EH (cell line): Measurements from ENCODE around the gene PLXDC1.
A peak's percentile ranks its signal among the peaks of the same experiment; 100 is the strongest.

ENCODE experiments used
- DNase-seq: peaks from one replicate; pipeline ENCODE4 v3.0.0-alpha.2; 2015; ENCODE audit warnings: low read depth

PLXDC1 gene

DNA sequence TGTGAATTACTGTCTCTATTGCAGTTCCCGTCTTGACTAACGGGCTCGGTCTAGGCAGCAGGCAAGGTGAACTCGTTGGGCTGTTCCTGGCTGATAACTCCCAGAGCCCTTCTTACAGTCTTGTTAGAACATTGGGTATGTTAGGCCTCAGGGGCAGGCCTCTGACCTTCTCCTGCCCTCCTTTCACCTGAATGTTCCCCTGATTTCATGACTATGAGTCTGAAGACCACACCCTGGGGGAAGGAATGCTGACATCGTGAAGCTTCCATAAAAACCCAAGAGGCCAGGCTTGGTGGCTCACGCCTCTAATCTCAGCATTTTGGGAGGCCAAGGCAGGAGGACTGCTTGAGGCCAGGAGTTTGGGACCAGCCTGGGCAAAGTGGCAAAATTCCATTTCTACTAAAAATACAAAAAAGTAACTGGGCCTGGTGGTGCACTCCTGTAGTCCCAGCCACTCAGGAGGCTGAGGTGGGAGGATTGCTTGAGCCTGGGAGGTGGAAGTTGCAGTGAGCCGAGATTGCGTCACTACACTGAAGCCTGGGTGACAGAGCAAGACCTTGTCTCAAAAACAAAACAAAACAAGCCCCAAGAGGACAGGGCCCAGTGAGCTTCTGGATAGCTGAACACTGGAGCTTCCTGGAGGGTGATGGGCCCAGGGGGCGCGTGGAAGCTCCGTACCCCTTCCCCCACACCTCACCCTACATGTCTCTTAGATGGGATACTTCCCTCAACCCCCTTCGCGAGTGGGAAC is 136.5 kb downstream of the PLXDC1 start:
- DNase-seq: no peak

DNA sequence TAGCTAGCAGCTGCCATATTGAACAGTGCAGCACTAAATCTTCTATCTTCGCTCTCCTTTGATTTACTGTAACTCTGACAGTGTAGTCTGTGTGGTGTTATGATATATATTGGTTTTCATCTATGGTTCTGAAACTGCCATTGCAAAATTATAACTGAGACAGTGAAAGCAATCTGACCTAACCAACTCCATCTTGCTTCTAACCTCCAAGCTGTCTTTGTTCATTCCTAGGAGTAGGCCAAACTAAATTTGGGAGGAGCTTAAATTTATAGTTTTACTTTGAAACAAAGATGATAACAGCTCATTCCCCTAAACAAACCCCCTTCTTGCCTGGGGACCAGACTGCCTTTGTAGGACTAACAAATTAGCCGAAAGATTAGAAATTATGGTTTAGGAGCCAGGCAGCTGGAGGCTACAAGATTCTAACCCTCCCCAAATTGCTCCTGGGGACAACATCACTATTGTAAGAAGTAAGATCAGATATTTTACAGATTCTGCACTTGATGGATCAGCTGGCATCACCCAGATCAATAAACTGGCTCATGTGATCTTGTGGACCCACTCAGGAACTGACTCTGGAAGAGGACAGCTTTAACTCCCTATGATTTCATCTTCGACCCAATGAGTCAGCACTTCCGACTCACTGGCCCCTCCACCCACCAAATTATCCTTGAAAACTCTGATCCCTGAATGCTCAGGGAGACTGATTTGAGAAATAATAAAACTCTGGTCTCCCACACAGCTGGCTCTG is 137.2 kb downstream of the PLXDC1 start:
- peak; percentile 75 for DNase-seq
